Right lobe of liver (tissue), 6 donors: ENCODE data around the gene CLEC3A. TPM values are rescaled to one million over a fixed set of nuclear protein-coding genes. Genes with fewer than 3 reads are reported as not detected.
"Not testable (repeated sequence)": the region's sequence is repeated elsewhere in the genome, so short reads cannot be mapped to it uniquely, and the experiment has no call there.

Experiments
- ATAC-seq, 4 donors: fragments of 200-7000 bp; cut with Tn5 transposase; one replicate each; pipeline ENCODE4 v1.9.1; 2020; ENCODE audit warnings: mild to moderate bottlenecking in 4 of 4, moderate library complexity in 4 of 4
- DNase-seq, 3 donors: peaks; one replicate each; pipeline ENCODE4 v3.0.0-alpha.2; 2020
- H3K27ac ChIP-seq, 3 donors: fragments of 200-600 bp; one replicate each; pipeline ENCODE4 v1.8.0; 2022
- H3K27me3 ChIP-seq, 2 donors: fragments of 200-600 bp; one replicate each; pipeline ENCODE4 v1.8.0; 2022
- H3K36me3 ChIP-seq, 4 donors: fragments of 200-600 bp; sonication (generic) in 1 of 4; one replicate each; pipeline versions ENCODE4 v1.5.1 to v1.8.0; 2017 to 2022; ENCODE audit warnings: control low read depth in 1 of 4
- H3K4me1 ChIP-seq, 4 donors: fragments of 200-600 bp; sonication (generic) in 1 of 4; one replicate each; pipeline versions ENCODE4 v1.5.1 to v1.8.0; 2017 to 2022; ENCODE audit warnings: control low read depth in 1 of 4
- H3K4me3 ChIP-seq, 3 donors: fragments of 200-600 bp; one replicate each; pipeline ENCODE4 v1.8.0; 2022
- H3K9me3 ChIP-seq, 4 donors: fragments of 200-600 bp; sonication (generic) in 1 of 4; one replicate each; pipeline versions ENCODE4 v1.5.1 to v1.8.0; 2017 to 2022; ENCODE audit warnings: control low read depth in 1 of 4
- CTCF ChIP-seq, 4 donors: fragments of 200-600 bp in 3 of 4; fragments of 450-650 bp in 1 of 4; IDR thresholded peaks; one replicate each; pipeline versions ENCODE4 v1.5.1 to v1.8.0; 2016 to 2022; ENCODE audit warnings: antibody characterized with exemption in 4 of 4, mild to moderate bottlenecking in 2 of 4
- POLR2A ChIP-seq: fragments of 450-650 bp; IDR thresholded peaks from one replicate; pipeline ENCODE4 v1.6.1; 2017; ENCODE audit warnings: antibody characterized with exemption, mild to moderate bottlenecking
- WGBS: methylation state at CpG from one replicate; pipeline ENCODE4 v1.1.6; 2018; ENCODE audit warnings: low coverage, low lambda C conversion rate; ENCODE audit not compliant: insufficient coverage; ENCODE audit errors: missing lambda C conversion rate; 5-methylcytosine and 5-hydroxymethylcytosine counted together
- intact Hi-C, 2 donors: fragments of 100-400 bp; cut with DNase I; formaldehyde crosslinking; loops; one replicate each; pipeline versions ENCODE4 v1.11.2 to v1.14.1; 2022
- total RNA-seq, 6 experiments: library from RNA; depleted of rRNA in 2 of 6; stranded (reverse); fragments of >200 nt in 2 of 6; fragmentation: NEBNext Ultra II Directional in 3 of 6; extraction: Animal tissue kit (Norgen Biotek cat#: 25700) in 3 of 6; gene quantifications; one replicate each; pipeline versions ENCODE4 v1.1.0 to v1.2.4, GENCODE V29; 2016 to 2023
- donor health status: DM: no; HTN: yes; CAD: no.
- donor health status: DM: no; HTN: no; CAD: no.
- donor health status: DM: no; HTN: no; CAD: no.
- donor health status: DM: no; HTN: yes; CAD: no.
- donor health status: DM: no; HTN: yes; CAD: no.

Gene CLEC3A
- total RNA-seq, 6 experiments from 2014 or later = not detected

GRCh38 chr16:78050734-78051400 is 28.5 kb downstream of the CLEC3A start:
- Histone ChIP-seq H3K4me1 (peaks cover 0 to 1% (median 0%) of the 10 kb centered on the region in 4 donors), H3K27me3 (no peaks in the 10 kb centered on the region), H3K27ac (no peak overlapping the region), H3K4me3 (no peak overlapping the region), H3K9me3 (no peaks in the 10 kb centered on the region), H3K36me3 (no peaks in the 10 kb centered on the region)
- no peak for ATAC-seq
- TF ChIP-seq CTCF (IDR thresholded peaks at IDR 0.05) (no peak), POLR2A (no peak)
- whole genome bisulfite sequencing = 63% methylated on average over 2 of the region's 2 CpGs
- intact Hi-C loops = no loop called here
- no peak for DNase-seq

- intact Hi-C loops = no loop called here
- no peak for DNase-seq
These were observed 35.6 kb downstream of the CLEC3A start for GRCh38 chr16:78057803-78058564.

GRCh38 chr16:78059806-78060205 is 37.5 kb downstream of the CLEC3A start:
- DNase-seq, H3K27ac ChIP-seq, ATAC-seq, H3K27me3 ChIP-seq, H3K4me3 ChIP-seq, H3K9me3 ChIP-seq, intact Hi-C loops, H3K36me3 ChIP-seq, H3K4me1 ChIP-seq: not testable (repeated sequence)
- WGBS = 73% methylated on average over 13 of the region's 25 CpGs

More at GRCh38 chr16:78057803-78058564, 35.6 kb downstream of the CLEC3A start:
- Histone ChIP-seq H3K27me3 (no peaks in the 10 kb centered on the region), H3K36me3 (no peaks in the 10 kb centered on the region), H3K4me1 (no peaks in the 10 kb centered on the region), H3K4me3 (no peak overlapping the region), H3K9me3 (no peaks in the 10 kb centered on the region), H3K27ac (no peak overlapping the region)
- ATAC-seq = no peak
- WGBS = 44% methylated on average over 8 of the region's 9 CpGs
- TF ChIP-seq CTCF (IDR thresholded peaks at IDR 0.05) = no peak
- no peak for TF ChIP-seq POLR2A

GRCh38 chr16:78060295-78060694 is 37.9 kb downstream of the CLEC3A start:
- ATAC-seq = no peak

More at GRCh38 chr16:78060295-78060694, 37.9 kb downstream of the CLEC3A start:
- H3K27me3 ChIP-seq = no peaks in the 10 kb centered on the region
- no peak for DNase-seq
- H3K27ac ChIP-seq = no peak overlapping the region
- TF ChIP-seq CTCF (IDR thresholded peaks at IDR 0.05) (no peak), POLR2A (no peak)
- no peaks in the 10 kb centered on the region for H3K9me3 ChIP-seq
- intact Hi-C loops = no loop called here
- no peaks in the 10 kb centered on the region for H3K4me1 ChIP-seq
- WGBS = 11% methylated on average over 4 of the region's 5 CpGs
- no peak overlapping the region for H3K4me3 ChIP-seq
- no peaks in the 10 kb centered on the region for H3K36me3 ChIP-seq
